Skin epidermis (tissue), 12 donors: ENCODE data around the gene WWOX.

Experiments used
- H3K27ac ChIP-seq, 21 experiments: fragments of 200-600 bp; sonication (generic) in 11 of 21; one replicate each; pipeline ENCODE4 v1.5.0; 2020; ENCODE audit warnings: mild to moderate bottlenecking in 3 of 21, inconsistent platforms in 2 of 21, moderate library complexity in 2 of 21
- H3K4me3 ChIP-seq, 7 experiments: fragments of 200-600 bp; sonication (generic) in 2 of 7; one replicate each; pipeline ENCODE4 v1.5.0; 2020; ENCODE audit warnings: inconsistent platforms in 2 of 7, mild to moderate bottlenecking in 2 of 7, moderate library complexity in 1 of 7

Gene WWOX

DNA sequence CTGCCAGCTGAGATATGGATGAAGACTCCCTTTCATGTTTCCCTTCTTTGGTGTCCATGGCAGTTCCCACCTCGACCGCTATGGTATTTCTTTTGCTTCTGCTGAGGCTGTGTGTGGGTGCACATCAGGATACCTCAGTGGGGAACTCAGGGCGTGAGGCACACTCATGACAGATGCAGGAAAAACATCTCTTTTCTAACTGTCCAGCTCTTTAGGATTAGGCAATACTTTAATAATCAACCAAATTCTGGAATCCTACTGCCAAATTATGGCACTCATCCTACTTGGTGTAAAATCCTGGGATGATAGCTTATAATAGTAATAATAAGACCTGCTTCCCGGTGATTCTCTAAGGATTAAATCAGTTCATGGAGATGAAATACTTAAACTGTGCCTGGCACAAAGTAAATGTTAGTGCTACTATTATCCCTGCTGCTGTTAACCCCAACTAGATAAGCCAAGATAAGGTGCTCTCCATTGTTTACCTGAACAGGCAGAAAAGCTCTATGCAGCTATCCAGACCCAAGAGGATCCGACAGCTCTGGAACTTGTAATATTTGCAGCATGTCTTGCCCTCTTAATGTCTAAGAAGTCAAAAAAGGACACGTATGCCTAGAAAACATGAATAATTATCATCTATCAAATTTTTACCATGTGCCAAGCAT, 543.3 kb downstream of the WWOX start:
- H3K4me3 ChIP-seq = no peak overlapping the region
- no peak overlapping the region for H3K27ac ChIP-seq

- H3K4me3 ChIP-seq = no peak overlapping the region
- H3K27ac ChIP-seq = no peak overlapping the region
Observed at GRCh38 chr16:78645657-78646056, 546.2 kb downstream of the WWOX start.

DNA sequence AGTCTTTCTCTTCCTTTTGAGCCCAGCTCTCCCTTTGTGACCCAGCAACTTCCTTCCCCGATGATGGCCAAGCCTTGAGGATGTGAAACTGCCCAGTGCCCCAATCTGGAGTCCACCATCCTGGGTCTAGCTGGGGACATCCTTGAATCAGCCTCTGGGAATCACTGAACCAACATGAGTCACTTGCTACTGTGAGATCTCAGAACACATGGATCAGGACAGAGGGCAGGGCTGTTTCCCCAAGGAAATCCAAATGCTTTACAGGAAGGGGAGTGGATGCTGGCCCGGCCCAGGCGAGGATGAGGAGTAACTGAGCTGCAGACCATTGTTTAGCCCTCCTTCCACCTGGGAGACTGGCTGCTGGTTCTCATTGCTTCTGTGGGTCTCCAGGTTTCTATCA, 547.6 kb downstream of the WWOX start:
- H3K27ac ChIP-seq = no peak overlapping the region

DNA sequence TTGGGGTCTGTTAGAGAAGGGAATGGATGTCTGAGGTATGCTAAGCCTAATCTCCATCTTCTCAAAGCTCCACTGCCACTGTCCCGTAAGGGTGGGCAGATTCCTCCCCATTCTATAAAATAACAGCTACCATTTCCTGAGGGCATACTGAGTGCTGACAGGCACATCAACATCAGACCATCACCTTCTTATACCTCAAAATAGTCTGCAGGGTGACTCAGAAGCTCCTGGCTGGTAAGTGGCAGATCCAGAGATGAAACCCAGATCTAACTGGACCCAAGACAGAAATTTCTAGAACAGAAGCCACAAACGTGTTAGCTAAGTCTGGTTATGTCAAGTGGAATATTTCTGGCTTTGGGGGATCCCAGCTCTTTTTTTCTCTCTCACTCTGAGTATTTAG, 548.0 kb downstream of the WWOX start:
- no peak overlapping the region for H3K4me3 ChIP-seq
- no peak overlapping the region for H3K27ac ChIP-seq

More for the DNA sequence above, 547.6 kb downstream of the WWOX start:
- H3K4me3 ChIP-seq = no peak overlapping the region

GRCh38 chr16:78648517-78648916, 549.1 kb downstream of the WWOX start:
- H3K27ac ChIP-seq = no peak overlapping the region
- no peak overlapping the region for H3K4me3 ChIP-seq

- H3K4me3 ChIP-seq = no peak overlapping the region
- H3K27ac ChIP-seq = peak overlapping the region in 1 of 21 experiments; percentile 1
Observed at GRCh38 chr16:78650339-78651074, 551.1 kb downstream of the WWOX start.

DNA sequence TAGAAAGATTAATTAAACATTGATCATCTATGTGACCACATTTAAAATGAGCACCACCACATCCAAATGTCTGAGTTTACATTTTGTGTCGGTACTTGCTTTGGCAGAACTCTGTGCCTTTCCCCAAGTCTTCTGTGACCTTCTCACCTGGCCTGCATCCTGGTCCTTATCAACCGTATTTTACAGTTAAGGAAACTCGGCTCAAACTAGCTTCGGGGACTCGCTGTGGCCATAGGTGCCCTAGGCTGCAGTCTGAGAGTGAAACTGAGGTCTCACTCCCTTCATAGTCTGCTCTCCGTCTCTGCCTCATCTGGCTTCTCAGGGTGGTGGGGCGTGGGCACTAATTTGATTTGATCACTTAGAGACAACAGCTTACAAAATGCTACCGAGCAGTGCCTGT, 555.5 kb downstream of the WWOX start:
- no peak overlapping the region for H3K4me3 ChIP-seq
- peak overlapping the region in 1 of 21 experiments; percentile 19 for H3K27ac ChIP-seq

GRCh38 chr16:78655331-78656113, 556.1 kb downstream of the WWOX start:
- no peak overlapping the region for H3K4me3 ChIP-seq

DNA sequence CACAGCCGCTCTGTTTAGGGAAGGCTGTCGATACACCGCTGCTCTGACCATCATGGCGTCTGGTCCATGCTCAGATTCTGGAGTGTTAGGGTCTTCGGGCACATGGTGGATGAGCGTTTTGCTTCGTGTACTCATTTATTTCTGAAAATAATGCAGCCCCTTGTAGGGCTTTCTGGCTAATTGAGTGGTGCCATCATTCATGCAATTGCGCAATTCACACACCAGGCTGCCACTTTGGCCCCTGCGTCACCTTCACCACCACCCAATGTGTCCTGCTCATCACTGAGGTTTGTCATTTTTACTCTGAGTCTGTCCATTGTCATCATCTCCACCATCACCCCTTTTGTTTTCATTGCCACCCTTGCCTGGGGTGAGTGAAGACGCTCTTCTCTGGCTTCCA, 557.4 kb downstream of the WWOX start:
- Histone ChIP-seq H3K4me3 (no peak overlapping the region), H3K27ac (peak overlapping the region in 1 of 21 experiments; percentile 45)

More at GRCh38 chr16:78655331-78656113, 556.1 kb downstream of the WWOX start:
- peak overlapping the region in 1 of 21 experiments; percentile 19 for H3K27ac ChIP-seq

- H3K27ac ChIP-seq = no peak overlapping the region
- no peak overlapping the region for H3K4me3 ChIP-seq
Observed at GRCh38 chr16:78659216-78659615, 559.8 kb downstream of the WWOX start.

GRCh38 chr16:78659668-78660217, 560.3 kb downstream of the WWOX start:
- Histone ChIP-seq H3K4me3 (no peak overlapping the region), H3K27ac (no peak overlapping the region)

DNA sequence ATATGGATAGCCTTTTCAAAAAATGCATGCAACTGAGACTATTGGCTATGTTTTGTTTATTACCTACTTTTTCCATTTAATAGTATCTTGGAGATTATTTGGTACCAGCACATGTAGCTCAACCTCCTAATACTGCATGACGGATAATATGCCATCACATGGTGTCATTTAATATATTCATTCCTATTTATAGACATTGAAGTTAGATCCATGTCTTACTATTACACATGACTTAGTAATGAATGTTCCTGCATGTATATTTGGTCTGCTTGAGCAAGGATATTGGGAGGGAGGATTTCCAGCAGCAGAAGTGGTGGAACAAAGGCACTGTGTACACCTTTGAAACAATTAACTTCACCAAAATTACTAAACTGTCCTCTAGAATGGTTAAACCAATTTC, 561.3 kb downstream of the WWOX start:
- no peak overlapping the region for H3K27ac ChIP-seq
- no peak overlapping the region for H3K4me3 ChIP-seq

DNA sequence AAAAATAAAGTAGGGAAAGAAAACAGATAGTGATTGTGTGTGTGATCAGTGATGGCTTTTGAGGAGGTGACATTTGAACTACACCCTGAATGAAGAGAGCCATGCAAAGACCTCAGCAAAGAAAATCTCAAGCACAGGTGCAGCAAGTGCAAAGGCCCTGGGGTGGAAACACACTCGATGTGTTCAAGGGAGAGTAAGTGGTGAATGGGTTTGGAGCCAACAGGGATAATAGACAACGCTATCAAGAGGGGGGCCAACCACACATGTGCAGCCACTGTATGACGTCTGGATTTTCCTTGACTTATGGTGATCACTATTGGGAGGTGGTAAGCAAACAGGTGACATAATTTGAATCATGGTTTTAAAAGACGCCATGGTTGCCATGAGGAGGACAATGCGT, 564.2 kb downstream of the WWOX start:
- H3K27ac ChIP-seq = no peak overlapping the region
- no peak overlapping the region for H3K4me3 ChIP-seq

DNA sequence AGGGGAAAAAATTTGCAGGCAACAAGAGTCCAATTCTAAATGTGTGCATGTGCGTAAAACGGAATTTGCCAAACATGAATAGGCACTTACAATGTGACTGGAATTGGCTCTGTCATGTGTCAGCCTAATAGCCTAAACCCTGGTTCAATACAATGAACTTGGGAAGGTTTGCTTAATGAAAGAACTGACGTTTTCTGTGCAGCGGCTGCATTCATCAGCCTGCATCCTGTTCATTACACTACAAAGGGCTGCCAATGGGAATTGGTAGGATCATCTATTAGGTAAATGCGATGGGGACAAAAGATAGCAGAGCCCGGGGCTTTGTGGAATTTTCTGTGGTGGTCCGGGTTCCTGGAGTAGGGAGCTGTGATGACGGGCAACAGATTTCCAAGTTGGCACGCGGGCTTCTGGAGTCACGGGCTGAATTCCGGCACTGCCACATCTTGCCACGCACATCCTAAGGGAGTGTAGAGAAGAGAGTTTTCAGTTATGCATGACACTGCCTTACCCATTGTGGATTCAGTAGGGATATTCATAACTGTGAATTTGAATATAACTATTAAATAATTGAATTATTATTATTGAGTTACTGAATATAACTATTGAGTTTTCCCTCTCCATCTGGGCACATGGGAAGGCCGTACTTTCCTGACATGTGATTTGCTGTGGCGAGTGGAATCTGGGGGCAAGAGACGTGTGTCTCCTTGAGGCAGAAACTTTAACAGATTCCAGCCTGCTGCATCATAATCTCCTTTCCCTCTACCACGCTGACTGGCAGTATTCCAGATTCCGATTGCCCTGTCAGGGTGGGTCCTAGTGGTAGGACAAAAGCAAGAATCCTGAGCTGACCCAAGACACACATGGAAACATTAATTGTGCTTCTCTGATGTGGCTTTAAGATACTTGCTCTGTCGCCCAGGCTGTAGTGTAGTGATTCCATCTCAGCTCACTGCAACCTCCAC, 565.6 kb downstream of the WWOX start:
- H3K4me3 ChIP-seq = no peak overlapping the region
- no peak overlapping the region for H3K27ac ChIP-seq

- no peak overlapping the region for H3K4me3 ChIP-seq
- no peak overlapping the region for H3K27ac ChIP-seq
Observed at GRCh38 chr16:78666318-78666717, 566.9 kb downstream of the WWOX start.

GRCh38 chr16:78667675-78668074, 568.2 kb downstream of the WWOX start:
- H3K27ac ChIP-seq = no peak overlapping the region
- H3K4me3 ChIP-seq = no peak overlapping the region

DNA sequence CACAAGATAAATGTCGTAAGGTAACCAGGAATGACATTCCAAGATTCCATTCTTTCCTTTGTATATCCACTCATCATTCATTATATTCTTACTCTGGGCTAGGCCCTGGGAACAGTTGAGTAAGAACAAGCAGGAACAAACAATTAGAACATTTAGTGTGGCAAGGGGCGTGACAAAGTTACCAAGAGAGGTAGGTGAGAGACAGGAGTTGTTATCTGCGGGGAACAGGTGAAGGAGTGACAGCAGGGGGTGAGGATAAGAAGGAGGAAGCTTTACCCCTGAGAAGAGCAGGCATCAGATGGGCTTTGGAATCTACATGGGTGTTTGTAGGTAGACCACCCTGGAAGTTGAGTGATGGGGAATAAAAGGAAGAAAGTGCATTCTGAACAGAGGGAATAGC, 568.9 kb downstream of the WWOX start:
- Histone ChIP-seq H3K27ac (peak overlapping the region in 1 of 21 experiments; percentile 56), H3K4me3 (no peak overlapping the region)

GRCh38 chr16:78669994-78670393, 570.5 kb downstream of the WWOX start:
- Histone ChIP-seq H3K27ac (peak overlapping the region in 11 of 21 experiments; percentile 1 to 57 (median 36)), H3K4me3 (no peak overlapping the region)
